Measurements from ENCODE around the gene SIGLEC11. TPM values are rescaled to one million over a fixed set of nuclear protein-coding genes. Genes with fewer than 3 reads are reported as not detected.
A peak's percentile ranks its signal among the peaks of the same experiment; 100 is the strongest.

SIGLEC11 gene
- total RNA-seq, 1 experiment from 2014 or later: not detected

DNA sequence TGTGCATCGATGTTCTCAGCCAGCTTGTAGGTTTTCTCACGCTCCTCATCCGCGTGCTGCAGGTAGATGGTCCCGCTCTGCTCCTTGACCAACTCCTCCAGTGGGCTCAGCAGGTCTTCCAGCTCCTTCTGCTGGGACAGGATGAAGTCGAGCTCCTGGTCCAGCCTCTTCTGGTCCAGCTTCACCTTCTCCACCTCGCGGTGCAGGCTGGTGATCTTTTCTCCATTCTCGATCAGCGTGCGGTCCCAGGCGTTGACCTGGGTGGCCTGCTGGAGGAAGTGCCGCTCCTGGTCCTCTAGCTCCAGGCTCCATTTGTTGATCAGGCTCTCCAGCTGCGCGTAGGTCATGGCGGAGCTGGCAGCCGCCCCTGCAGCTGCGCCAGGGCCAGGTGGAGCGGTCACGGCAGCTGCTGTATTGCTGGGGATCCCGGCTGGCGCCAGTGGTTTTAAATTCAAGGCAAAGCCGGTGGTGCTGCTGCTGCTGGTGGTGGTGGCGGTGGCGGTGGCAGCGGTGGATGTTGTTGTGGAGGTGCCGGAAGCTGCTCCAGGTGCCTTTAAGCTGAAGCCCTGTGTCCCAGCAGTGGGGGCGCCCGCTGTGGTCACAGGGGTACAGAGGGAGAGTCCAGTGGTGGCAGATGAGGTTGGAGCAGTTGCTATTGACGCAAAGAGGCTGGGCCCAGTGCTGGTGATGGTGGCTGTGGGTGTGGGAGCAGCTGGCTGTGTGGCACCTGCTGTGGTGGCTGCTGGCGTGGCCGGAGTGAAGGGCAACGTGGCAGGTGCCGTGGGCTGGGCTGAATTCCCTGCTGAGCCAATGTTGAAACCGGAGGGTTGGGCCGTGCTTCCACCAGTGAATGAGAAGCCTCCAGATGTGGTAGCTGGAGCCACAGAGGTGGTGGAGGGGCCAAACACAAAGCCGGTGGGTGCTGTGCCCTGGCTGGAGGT is 52.2 kb downstream of the SIGLEC11 start:
- no TSS peak for BruUV-seq (replicated peaks)
- TF ChIP-seq, protein P1, sequence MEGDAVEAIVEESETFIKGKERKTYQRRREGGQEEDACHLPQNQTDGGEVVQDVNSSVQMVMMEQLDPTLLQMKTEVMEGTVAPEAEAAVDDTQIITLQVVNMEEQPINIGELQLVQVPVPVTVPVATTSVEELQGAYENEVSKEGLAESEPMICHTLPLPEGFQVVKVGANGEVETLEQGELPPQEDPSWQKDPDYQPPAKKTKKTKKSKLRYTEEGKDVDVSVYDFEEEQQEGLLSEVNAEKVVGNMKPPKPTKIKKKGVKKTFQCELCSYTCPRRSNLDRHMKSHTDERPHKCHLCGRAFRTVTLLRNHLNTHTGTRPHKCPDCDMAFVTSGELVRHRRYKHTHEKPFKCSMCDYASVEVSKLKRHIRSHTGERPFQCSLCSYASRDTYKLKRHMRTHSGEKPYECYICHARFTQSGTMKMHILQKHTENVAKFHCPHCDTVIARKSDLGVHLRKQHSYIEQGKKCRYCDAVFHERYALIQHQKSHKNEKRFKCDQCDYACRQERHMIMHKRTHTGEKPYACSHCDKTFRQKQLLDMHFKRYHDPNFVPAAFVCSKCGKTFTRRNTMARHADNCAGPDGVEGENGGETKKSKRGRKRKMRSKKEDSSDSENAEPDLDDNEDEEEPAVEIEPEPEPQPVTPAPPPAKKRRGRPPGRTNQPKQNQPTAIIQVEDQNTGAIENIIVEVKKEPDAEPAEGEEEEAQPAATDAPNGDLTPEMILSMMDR (IDR thresholded peaks at IDR 0.05; ENCODE audit: insufficient read depth in 1 of 2, low read depth in 1 of 2, low read length in 1 of 2, severe bottlenecking in 1 of 2, unreplicated experiment in 1 of 2): no peak
- Histone ChIP-seq H3K4me1 (peaks cover 25% of the 10 kb centered on the region), H3K9me3 (no peaks in the 10 kb centered on the region), H3K36me3 (ENCODE audit: control insufficient read depth, insufficient read depth, low read length) (peaks cover 11% of the 10 kb centered on the region), H3K4me3 (ENCODE audit: low read depth, low read length) (no peak overlapping the region), H3K27me3 (replicated peaks; ENCODE audit: control insufficient read depth, insufficient read depth, low read length) (no peaks in the 10 kb centered on the region)
- H3K27me3 Mint-ChIP-seq (ENCODE audit: insufficient read depth, unreplicated experiment): no peaks in the 10 kb centered on the region
- H3K9me3 Mint-ChIP-seq (ENCODE audit: unreplicated experiment): no peaks in the 10 kb centered on the region
- peaks cover 22% of the 10 kb centered on the region for H3K4me1 Mint-ChIP-seq (ENCODE audit: low read depth, unreplicated experiment)
- CTCF ChIA-PET: no interaction called here
- H3K4me3 Mint-ChIP-seq (ENCODE audit: unreplicated experiment): peak overlapping the region; percentile 14
- no peak for DNase-seq
- intact Hi-C loops (cut with micrococcal nuclease; ENCODE audit: unreplicated experiment): no loop called here
- peak overlapping the region; percentile 19 for H3K27ac Mint-ChIP-seq (ENCODE audit: unreplicated experiment)
- POLR2A ChIA-PET: no interaction called here
- H3K36me3 Mint-ChIP-seq (ENCODE audit: insufficient read depth, unreplicated experiment): peaks cover 84% of the 10 kb centered on the region

DNA sequence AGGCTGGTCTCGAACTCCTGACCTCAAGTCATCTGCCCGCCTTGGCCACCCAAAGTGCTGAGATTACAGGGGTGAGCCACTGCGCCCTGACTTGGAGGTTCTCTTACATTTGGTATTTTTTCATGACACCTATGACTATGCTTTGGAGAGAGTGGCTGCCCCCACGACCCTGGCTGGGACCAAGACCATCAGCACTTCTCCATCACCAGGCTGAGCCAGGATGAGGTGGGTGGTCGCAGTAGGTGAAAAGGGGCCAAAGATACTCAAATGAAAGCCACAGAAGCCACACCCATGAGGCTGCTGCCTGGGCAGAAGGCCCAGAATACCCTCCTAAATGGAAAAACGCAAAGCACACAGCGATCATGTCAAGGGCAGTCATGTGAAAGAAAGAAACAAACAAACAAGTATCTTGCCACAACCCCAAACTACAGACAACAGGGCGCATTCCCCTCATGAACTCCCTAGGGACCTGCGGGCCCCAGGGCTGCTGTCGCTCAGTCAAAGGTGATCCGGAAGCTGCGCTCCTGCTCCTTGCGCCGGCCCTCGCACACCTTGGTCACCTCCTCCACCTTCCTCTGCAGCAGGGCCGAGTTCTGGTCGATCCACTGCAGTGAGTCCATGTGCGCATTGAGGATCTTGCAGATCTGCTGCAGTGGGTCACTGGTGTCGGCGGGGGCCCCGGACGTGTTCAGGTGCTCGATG is 53.1 kb downstream of the SIGLEC11 start:
- peaks cover 16% of the 10 kb centered on the region for H3K4me1 ChIP-seq
- no peaks in the 10 kb centered on the region for H3K9me3 Mint-ChIP-seq (ENCODE audit: unreplicated experiment)
- H3K27me3 Mint-ChIP-seq (ENCODE audit: insufficient read depth, unreplicated experiment): no peaks in the 10 kb centered on the region
- no TSS peak for BruUV-seq (replicated peaks)
- no peak overlapping the region for H3K4me3 ChIP-seq (ENCODE audit: low read depth, low read length)
- TF ChIP-seq, protein P1 (IDR thresholded peaks at IDR 0.05; ENCODE audit: insufficient read depth in 1 of 2, low read depth in 1 of 2, low read length in 1 of 2, severe bottlenecking in 1 of 2, unreplicated experiment in 1 of 2): no peak
- POLR2A ChIA-PET: no interaction called here
- peaks cover 75% of the 10 kb centered on the region for H3K36me3 Mint-ChIP-seq (ENCODE audit: insufficient read depth, unreplicated experiment)
- intact Hi-C loops (cut with micrococcal nuclease; ENCODE audit: unreplicated experiment): no loop called here
- no peaks in the 10 kb centered on the region for H3K9me3 ChIP-seq
- peaks cover 11% of the 10 kb centered on the region for H3K36me3 ChIP-seq (ENCODE audit: control insufficient read depth, insufficient read depth, low read length)
- H3K4me1 Mint-ChIP-seq (ENCODE audit: low read depth, unreplicated experiment): peaks cover 14% of the 10 kb centered on the region
- H3K27me3 ChIP-seq (replicated peaks; ENCODE audit: control insufficient read depth, insufficient read depth, low read length): no peaks in the 10 kb centered on the region
- CTCF ChIA-PET: no interaction called here
- peak overlapping the region; percentile 19 for H3K27ac Mint-ChIP-seq (ENCODE audit: unreplicated experiment)
- no peak for DNase-seq
- peak overlapping the region; percentile 14 for H3K4me3 Mint-ChIP-seq (ENCODE audit: unreplicated experiment)

DNA sequence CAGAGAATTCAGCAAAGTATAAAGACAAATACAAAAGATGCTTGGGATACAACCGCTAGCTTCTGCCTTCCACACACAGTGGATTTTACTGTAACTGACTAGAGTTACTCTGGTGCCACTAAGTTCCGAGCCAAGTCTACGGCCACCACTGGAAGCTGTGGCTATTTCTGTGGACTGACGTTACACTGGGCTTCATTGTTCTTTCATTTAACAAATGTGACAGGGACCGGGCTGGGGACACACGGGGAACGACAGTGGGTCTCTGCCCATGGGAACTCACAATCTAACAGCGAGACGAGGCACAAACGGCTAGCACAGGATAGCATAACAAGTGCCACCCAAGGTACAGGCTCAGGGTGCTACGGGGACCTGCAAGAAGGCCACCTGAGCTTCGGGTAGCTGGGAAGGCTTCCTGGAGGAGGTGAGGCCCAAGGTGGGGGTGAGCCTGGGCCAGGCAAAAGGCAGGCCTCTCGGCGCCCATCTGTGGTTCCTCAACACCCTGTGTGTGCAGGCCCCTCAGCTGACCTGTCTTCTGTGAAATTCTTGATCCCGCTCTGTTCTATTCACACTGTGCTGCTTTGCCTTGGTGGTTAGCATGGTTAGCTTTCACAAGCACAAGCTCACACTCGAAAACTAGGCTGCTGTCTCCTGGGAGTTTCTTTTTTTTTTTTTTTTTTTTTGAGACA is 54.0 kb downstream of the SIGLEC11 start:
- H3K27ac Mint-ChIP-seq (ENCODE audit: unreplicated experiment): no peak overlapping the region
- Histone ChIP-seq H3K36me3 (ENCODE audit: control insufficient read depth, insufficient read depth, low read length) (peaks cover 11% of the 10 kb centered on the region), H3K27me3 (replicated peaks; ENCODE audit: control insufficient read depth, insufficient read depth, low read length) (no peaks in the 10 kb centered on the region), H3K9me3 (no peaks in the 10 kb centered on the region), H3K4me1 (peaks cover 7% of the 10 kb centered on the region; the same call in 1 of the 2 replicates), H3K4me3 (ENCODE audit: low read depth, low read length) (no peak overlapping the region)
- no peaks in the 10 kb centered on the region for H3K9me3 Mint-ChIP-seq (ENCODE audit: unreplicated experiment)
- TSS peak; percentile 50 for BruUV-seq (replicated peaks)
- H3K27me3 Mint-ChIP-seq (ENCODE audit: insufficient read depth, unreplicated experiment): no peaks in the 10 kb centered on the region
- no peak for DNase-seq
- TF ChIP-seq, protein P1 (IDR thresholded peaks at IDR 0.05; ENCODE audit: insufficient read depth in 1 of 2, low read depth in 1 of 2, low read length in 1 of 2, severe bottlenecking in 1 of 2, unreplicated experiment in 1 of 2): no peak
- H3K4me1 Mint-ChIP-seq (ENCODE audit: low read depth, unreplicated experiment): peaks cover 10% of the 10 kb centered on the region
- H3K36me3 Mint-ChIP-seq (ENCODE audit: insufficient read depth, unreplicated experiment): peaks cover 66% of the 10 kb centered on the region
- intact Hi-C loops (cut with micrococcal nuclease; ENCODE audit: unreplicated experiment): no loop called here
- H3K4me3 Mint-ChIP-seq (ENCODE audit: unreplicated experiment): no peak overlapping the region
- CTCF ChIA-PET: no interaction called here
- POLR2A ChIA-PET: no interaction called here
